Rectal smooth muscle tissue (tissue), 1 donor: Measurements from ENCODE around the gene NR2C2.
"Not testable (repeated sequence)": the region's sequence is repeated elsewhere in the genome, so short reads cannot be mapped to it uniquely, and the experiment has no call there.

ENCODE experiments used
- H3K27ac ChIP-seq: one replicate; pipeline ENCODE4 v1.7.0; 2013; ENCODE audit warnings: low read depth, low read length, inconsistent platforms
- H3K27me3 ChIP-seq: one replicate; pipeline ENCODE4 v1.7.0; 2013; ENCODE audit warnings: low read length; ENCODE audit not compliant: control insufficient read depth, insufficient read depth
- H3K36me3 ChIP-seq: one replicate; pipeline ENCODE4 v1.7.0; 2013; ENCODE audit warnings: low read length; ENCODE audit not compliant: control insufficient read depth, insufficient read depth
- H3K4me1 ChIP-seq: one replicate; pipeline ENCODE4 v1.7.0; 2013; ENCODE audit warnings: low read length; ENCODE audit not compliant: control insufficient read depth, insufficient read depth
- H3K4me3 ChIP-seq: one replicate; pipeline ENCODE4 v1.7.0; 2013; ENCODE audit warnings: low read length
- H3K9ac ChIP-seq: one replicate; pipeline ENCODE4 v1.7.0; 2013; ENCODE audit warnings: low read length

The NR2C2 gene

DNA sequence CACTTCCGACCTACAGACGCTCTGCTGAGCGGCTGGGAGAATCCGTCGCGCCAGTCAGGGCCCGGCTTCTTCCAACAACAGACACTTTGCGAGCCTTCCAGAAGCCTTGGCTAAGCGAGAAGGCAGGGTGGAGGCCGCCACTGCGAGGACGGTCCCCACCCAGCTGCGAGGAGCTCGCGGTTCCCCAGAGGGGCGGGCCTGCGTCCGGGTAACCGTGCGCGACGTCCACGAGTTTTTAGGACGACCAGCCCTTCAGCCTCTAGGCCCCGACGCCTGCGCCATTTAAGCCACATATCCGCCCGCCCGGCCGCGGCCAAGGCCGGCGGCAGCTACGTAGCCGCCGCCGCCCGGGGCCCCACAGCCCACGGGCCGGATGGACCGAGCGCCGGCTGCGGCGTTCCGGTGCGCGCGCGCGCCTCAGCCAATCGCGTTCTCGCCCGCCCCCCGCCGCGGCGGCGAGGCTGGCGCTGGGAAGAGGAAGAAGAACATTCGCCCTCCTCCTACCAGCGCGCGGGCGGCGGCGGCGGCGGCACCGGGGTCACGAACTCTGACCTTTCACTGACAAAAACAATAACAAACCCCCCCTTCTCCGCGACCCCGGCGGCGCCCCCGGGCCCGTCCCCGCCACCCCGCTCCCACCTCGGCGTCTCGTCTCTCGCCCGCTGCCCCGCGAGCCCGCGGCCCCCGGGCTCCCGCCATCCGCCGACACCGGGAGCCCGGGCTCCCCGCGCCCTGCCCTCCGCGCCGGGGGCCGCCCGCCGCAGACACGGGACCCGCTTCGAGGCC lies at the start of gene NR2C2:
Gene NR2C2 (plus strand): TSS at position 484 of the 786 bp plus-strand sequence. CDS start 56,332 bp downstream, outside the sequence.
- H3K27ac ChIP-seq = peak within 1 kb of the TSS; percentile 99
- H3K27me3 ChIP-seq = no peaks in the 10 kb centered on the region
- peaks cover 17% of the 10 kb centered on the region for H3K4me1 ChIP-seq
- peaks cover 8% of the 10 kb centered on the region for H3K36me3 ChIP-seq
- H3K9ac ChIP-seq = peak within 1 kb of the TSS; percentile 97
- peak within 1 kb of the TSS; percentile 90 for H3K4me3 ChIP-seq

DNA sequence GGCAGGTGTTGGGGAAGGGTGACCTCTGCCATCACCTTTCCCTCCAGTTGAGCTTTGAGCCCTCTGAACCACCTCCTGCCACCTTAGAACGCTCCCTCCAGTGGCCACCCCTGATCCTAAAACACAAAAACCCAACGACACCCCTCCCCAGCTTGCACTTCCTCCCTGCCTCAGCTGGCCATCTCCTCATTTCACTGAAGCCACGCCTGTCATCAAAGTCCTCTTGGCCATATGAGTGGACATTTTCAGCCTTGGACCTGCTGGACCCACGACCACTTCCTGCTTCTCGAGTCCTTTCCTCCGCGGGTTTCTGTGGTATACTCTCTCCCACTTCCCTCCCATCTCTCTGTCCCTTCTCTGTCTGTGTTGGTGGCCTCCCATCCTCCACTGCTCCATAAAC lies 48.5 kb upstream of the NR2C2 start:
- Histone ChIP-seq H3K4me1 (peaks cover 2% of the 10 kb centered on the region), H3K27ac (no peak overlapping the region), H3K9ac (no peak overlapping the region), H3K36me3 (peaks cover 4% of the 10 kb centered on the region), H3K27me3 (no peaks in the 10 kb centered on the region), H3K4me3 (no peak overlapping the region)

DNA sequence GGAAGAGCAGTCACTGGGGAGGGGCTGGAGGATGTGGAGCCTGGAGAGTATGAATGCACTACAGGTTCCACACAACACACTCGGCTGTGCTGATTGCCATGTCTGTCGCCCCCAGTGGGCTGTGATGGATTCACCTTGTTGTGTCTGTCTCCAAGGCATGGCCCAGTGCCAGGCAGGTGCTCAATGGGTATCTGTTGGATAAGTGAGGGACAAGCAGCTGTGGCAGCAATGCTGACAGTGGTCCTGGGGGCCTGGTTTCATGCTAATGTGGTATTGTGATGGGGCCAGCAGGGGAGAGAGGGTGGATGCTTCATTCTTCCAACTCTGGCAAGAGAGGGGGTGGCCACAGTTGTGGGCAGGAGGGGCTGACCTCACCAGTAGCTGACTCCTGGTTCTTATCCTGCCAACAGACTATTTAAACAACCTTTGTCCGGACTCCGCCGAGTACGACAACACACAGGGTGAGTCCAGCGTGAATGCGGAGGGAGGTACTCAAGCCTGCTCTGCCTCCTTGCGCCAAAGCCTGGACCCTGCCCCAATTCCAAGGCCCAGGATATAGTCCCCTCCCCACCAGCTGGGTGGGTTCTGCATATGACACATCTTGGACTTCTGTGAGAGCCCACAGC lies 47.3 kb upstream of the NR2C2 start:
- Histone ChIP-seq H3K27ac (no peak overlapping the region), H3K9ac (no peak overlapping the region), H3K27me3 (no peaks in the 10 kb centered on the region), H3K4me1 (peaks cover 2% of the 10 kb centered on the region), H3K36me3 (peaks cover 4% of the 10 kb centered on the region), H3K4me3 (no peak overlapping the region)

DNA sequence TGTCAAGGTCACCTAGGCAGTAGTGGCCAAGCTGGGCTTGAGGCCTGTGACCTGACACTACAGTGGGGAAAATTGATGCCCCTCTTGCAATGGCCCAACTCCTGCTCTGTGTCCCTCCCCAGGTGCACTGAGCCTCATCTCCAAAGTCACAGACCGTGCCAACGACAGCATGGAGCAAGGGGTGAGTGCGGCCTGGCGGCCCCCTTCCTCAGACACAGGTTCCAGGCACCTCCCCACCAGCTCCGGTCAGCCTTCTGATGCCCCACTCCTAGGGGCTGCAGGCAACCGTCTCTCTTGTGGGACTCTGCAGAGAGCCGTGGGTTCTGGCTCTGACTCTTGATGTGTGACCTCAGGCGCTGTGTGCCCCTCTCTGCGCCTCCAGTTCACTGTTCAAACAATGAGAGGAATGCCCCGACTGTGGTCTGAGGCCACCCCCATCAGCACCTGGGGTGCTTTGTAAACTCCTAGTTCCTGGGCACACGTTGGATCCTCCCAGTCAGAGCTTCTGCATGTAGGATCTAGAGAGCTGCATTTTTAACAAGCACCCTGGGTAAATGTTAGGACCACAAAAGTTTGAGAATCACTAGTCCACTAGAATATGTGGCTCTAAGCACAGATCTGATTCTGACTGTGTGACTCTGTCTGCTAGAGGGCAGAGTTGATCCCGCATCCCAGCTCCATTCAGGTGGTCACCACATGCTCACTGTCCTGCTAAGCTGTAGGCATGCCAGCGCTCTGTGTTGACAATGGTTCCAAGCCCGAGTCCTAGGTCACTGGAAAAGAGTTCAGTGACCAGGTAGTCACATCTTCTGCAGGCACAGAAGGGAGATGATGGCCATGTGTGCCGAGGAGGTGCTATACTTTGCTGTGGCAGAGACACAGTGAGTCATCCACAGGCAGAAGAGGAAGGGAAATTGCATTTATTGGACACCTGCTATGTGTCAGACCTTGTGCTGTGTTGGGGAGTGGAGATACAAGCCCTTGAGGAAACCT lies 46.2 kb upstream of the NR2C2 start:
- no peak overlapping the region for H3K27ac ChIP-seq
- no peaks in the 10 kb centered on the region for H3K27me3 ChIP-seq
- no peak overlapping the region for H3K4me3 ChIP-seq
- H3K36me3 ChIP-seq = peaks cover 4% of the 10 kb centered on the region
- no peak overlapping the region for H3K9ac ChIP-seq
- H3K4me1 ChIP-seq = peaks cover 2% of the 10 kb centered on the region

DNA sequence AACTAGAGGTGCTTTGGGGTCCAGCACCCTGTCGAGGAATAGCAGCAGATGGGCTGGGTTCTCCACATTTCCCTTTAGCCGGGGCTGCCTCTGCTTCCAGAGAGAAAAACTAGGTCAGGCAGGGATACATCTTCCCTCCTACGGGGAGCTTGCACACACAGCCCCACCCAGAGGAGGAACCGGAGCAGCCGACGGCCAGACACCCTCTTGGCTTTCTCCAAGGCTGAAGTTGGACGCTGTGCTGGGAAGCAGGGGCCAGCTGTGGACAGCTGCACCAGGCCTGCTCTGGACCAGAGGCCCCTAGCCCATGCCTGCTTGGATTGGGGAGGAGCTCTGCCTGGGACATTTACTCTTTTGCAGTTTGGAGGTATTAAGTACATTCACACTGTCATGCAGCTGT lies 44.7 kb upstream of the NR2C2 start:
- Histone ChIP-seq H3K4me1 (peaks cover 2% of the 10 kb centered on the region), H3K36me3 (peaks cover 4% of the 10 kb centered on the region), H3K27ac (no peak overlapping the region), H3K9ac (no peak overlapping the region), H3K27me3 (no peaks in the 10 kb centered on the region), H3K4me3 (no peak overlapping the region)

DNA sequence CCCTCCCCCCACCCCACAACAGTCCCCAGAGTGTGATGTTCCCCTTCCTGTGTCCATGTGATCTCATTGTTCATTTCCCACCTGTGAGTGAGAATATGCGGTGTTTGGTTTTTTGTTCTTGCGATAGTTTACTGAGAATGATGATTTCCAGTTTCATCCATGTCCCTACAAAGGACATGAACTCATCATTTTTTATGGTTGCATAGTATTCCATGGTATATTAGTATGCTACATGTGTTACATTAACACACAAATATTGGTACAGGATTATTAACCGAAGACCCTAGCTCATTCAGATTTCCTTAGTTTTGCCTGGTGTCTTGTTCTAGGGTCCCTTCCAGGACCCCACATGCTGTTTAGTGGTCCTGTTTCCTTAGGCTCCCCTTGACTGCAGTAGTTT lies 43.9 kb upstream of the NR2C2 start:
- H3K27ac ChIP-seq, H3K4me1 ChIP-seq, H3K4me3 ChIP-seq, H3K36me3 ChIP-seq, H3K27me3 ChIP-seq, H3K9ac ChIP-seq: not testable (repeated sequence)

DNA sequence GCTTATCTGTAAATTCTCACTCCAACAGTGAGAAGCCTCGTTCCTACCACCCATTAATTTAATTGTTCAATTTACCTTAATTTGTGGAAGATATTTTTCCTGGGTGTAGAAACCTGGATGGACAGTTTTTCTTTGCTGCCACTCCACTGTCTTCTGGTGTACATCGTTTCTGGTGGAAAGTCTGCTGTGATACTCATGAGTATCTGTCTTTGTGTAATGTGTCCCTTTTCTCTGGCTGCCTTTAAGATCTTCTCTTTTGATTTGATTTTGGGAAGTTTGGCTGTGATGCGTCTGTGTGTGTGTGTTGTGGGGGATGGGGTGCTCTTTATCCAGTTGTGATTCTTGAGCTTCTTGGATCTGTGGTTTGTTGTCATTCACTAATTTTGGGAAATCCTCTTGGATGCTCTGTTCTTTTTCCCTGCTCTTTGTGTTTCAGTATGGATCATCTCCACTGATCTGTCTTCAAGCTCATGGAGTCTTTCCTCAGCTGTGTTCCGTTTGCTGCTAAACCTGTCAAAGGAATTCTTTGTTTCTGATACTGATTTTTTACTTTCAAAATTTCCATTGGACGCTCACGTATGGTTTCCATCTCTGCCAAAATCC lies 42.2 kb upstream of the NR2C2 start:
- H3K36me3 ChIP-seq = peaks cover 4% of the 10 kb centered on the region

DNA sequence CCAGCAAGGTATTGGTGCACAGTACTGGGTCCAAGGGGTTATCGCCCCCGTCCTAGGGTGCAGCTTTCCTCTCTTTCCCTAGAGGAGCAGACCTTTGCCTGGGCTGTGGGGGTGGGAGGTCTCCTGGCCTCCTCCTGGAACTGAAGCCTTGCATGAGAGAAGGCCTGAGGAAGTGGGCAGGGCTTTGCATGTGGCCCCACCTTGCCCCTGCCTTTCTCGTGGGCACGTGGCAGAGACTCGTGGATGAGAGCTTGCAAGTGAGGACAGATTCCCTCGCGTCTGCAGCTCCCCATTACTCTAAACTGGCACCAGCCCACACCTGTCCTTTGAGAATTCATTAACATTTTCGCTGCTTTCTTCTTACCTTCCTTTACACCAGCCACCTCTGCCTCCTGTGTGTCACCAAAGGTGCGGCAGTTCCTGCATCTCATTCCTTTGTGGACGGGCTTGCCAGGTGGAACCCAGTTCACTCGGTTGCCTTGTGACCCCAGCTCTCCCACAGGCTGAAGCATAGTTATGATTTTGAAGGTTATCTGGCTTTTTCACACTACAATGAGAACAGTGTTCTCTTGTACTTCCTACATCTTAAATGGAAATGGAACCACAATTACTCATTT lies 40.9 kb upstream of the NR2C2 start:
- Histone ChIP-seq H3K9ac (no peak overlapping the region), H3K36me3 (peaks cover 4% of the 10 kb centered on the region), H3K4me3 (no peak overlapping the region), H3K4me1 (peaks cover 2% of the 10 kb centered on the region), H3K27ac (no peak overlapping the region), H3K27me3 (no peaks in the 10 kb centered on the region)

More for the DNA sequence above, 42.2 kb upstream of the NR2C2 start:
- Histone ChIP-seq H3K27me3 (no peaks in the 10 kb centered on the region), H3K9ac (no peak overlapping the region), H3K4me3 (no peak overlapping the region), H3K27ac (no peak overlapping the region), H3K4me1 (peaks cover 2% of the 10 kb centered on the region)

DNA sequence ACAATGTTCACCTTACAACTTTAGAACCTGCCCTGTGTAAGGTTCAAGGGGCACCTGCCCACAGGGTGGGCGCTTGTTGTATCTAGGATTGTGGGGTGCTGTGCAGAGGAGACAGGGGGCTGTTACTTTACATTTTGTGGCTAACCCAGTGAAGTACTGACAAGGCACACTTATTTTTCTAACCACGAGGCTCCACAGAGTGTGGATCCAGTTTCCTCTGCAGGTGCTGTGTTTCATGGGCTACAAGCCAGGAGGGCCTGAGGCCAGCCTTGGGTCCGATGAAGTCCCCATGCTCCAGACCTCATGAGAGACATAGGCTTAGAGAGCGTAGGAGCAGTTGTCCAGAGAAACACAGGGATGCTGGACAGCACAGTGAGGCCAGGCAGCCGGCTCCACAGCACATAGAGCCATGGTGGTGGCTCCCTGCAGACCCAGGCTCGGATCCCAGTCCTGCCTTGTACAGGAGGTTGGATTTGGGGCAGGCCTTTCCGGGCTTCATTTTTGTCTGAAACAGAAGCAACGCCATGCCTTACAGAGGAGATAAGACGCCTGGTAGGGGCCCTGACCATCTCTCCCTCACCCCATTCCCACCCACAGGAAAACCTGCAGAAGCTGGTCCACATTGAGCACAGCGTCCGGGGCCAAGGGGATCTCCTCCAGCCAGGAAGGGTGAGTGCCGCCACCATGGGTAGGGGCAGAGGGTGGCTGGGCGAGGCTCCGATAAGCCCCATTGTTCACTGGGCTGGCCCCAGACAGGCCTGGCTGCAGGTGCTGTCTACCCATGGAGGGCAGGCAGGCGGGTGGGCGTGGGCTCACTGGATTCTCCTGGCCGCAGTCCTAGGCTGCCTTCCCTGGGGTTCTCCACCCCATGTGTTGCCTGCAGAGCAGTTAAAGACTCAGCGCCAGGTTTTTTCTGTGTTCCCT lies 40.1 kb upstream of the NR2C2 start:
- Histone ChIP-seq H3K36me3 (peaks cover 7% of the 10 kb centered on the region), H3K4me1 (peaks cover under 1% of the 10 kb centered on the region), H3K9ac (no peak overlapping the region), H3K4me3 (no peak overlapping the region), H3K27ac (no peak overlapping the region), H3K27me3 (no peaks in the 10 kb centered on the region)

DNA sequence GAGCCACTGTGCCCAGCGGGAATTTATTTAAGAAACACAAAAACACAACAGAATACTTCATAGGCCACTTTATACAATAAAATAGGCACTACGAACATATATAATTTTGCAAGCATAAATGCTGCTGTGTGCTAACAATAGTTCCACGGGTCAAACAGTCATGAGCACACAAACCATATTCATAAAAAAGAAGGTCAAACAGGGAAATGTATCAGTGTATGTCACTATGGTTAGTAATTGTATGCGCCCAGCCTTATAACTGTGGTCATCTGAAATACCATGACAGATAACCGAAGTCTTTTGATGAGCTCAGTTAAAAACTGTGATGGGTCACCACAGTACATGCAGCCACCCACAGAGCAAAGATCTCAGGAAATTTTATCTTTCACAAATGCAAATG lies 38.1 kb upstream of the NR2C2 start:
- no peak overlapping the region for H3K9ac ChIP-seq
- peaks cover 7% of the 10 kb centered on the region for H3K36me3 ChIP-seq
- no peak overlapping the region for H3K4me3 ChIP-seq
- H3K4me1 ChIP-seq = no peaks in the 10 kb centered on the region
- H3K27me3 ChIP-seq = no peaks in the 10 kb centered on the region
- H3K27ac ChIP-seq = no peak overlapping the region

DNA sequence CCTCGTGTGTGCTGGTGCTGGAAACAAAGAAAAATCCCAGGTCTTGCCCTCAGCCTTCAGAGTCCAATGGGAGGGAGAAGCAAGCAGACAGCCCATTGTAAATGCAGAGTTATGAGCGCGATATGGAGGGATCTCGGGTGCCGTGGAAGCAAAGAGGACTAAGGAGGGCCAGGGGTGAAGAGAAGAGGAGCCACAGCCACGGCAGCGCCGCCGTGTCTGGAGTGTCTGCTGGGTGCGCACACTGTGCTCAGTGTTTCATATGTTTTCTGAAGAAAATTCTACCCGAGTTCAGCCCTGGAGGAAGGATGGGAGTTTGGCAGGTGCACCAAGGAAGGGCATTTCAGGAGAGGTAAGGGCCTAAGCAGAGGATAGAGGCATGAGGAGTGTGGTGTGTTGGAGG lies 35.7 kb upstream of the NR2C2 start:
- no peak overlapping the region for H3K9ac ChIP-seq
- no peak overlapping the region for H3K27ac ChIP-seq
- no peak overlapping the region for H3K4me3 ChIP-seq
- H3K36me3 ChIP-seq = peaks cover 7% of the 10 kb centered on the region
- H3K4me1 ChIP-seq = no peaks in the 10 kb centered on the region
- H3K27me3 ChIP-seq = no peaks in the 10 kb centered on the region
